Loucy (cell line): ENCODE results near the gene RAMACL.

ENCODE experiments used
- H2AFZ ChIP-seq: fragments of 200-600 bp; sonication (generic); 2 replicates; pipeline ENCODE4 v1.6.0; 2016; ENCODE audit warnings: antibody characterized with exemption, mild to moderate bottlenecking, low read length, moderate library complexity
- H3F3A ChIP-seq: fragments of 200-600 bp; 2 replicates; pipeline ENCODE4 v1.6.0; 2016; ENCODE audit warnings: antibody characterized with exemption, low read depth, mild to moderate bottlenecking
- H3K27me3 ChIP-seq: fragments of 200-600 bp; sonication (generic); 2 replicates; pipeline ENCODE4 v1.6.1; 2014; ENCODE audit warnings: low read length, mild to moderate bottlenecking; ENCODE audit not compliant: insufficient read depth, poor library complexity, severe bottlenecking
- H3K36me3 ChIP-seq: fragments of 200-600 bp; sonication (generic); 2 replicates; pipeline ENCODE4 v1.6.1; 2016; ENCODE audit warnings: low read length; ENCODE audit not compliant: insufficient read depth
- H3K4me1 ChIP-seq: fragments of 200-600 bp; sonication (generic); 2 replicates; pipeline ENCODE4 v1.5.1; 2014; ENCODE audit warnings: low read length, mild to moderate bottlenecking; ENCODE audit not compliant: insufficient read depth, poor library complexity, severe bottlenecking
- H3K4me2 ChIP-seq: fragments of 200-600 bp; sonication (generic); 2 replicates; pipeline ENCODE4 v1.6.0; 2014; ENCODE audit warnings: antibody characterized with exemption, low read length, low read depth, mild to moderate bottlenecking; ENCODE audit not compliant: poor library complexity, severe bottlenecking
- H3K4me3 ChIP-seq: fragments of 200-600 bp; sonication (generic); 2 replicates; pipeline ENCODE4 v1.5.1; 2014; ENCODE audit warnings: low read length, mild to moderate bottlenecking, mixed read lengths; ENCODE audit not compliant: poor library complexity, severe bottlenecking
- H3K79me2 ChIP-seq: fragments of 200-600 bp; sonication (generic); 2 replicates; pipeline ENCODE4 v1.6.1; 2014; ENCODE audit warnings: low read length; ENCODE audit not compliant: insufficient read depth
- H3K9ac ChIP-seq: fragments of 200-600 bp; sonication (generic); 2 replicates; pipeline ENCODE4 v1.6.0; 2014; ENCODE audit warnings: mild to moderate bottlenecking, low read depth, low read length, moderate library complexity; ENCODE audit not compliant: poor library complexity, severe bottlenecking
- H3K9me2 ChIP-seq: fragments of 200-600 bp; sonication (generic); replicated peaks from 2 replicates; pipeline ENCODE4 v1.6.1; 2016; ENCODE audit warnings: low read depth, low read length, mixed read lengths
- H3K9me3 ChIP-seq: fragments of 200-600 bp; sonication (generic); 2 replicates; pipeline ENCODE4 v1.6.1; 2014; ENCODE audit warnings: mild to moderate bottlenecking, antibody characterized with exemption, low read length, low read depth; ENCODE audit not compliant: insufficient read depth
- H4K20me1 ChIP-seq: fragments of 200-600 bp; sonication (generic); 2 replicates; pipeline ENCODE4 v1.6.0; 2014; ENCODE audit warnings: antibody characterized with exemption, low read length, mild to moderate bottlenecking; ENCODE audit not compliant: insufficient read depth, poor library complexity, severe bottlenecking
- CTCF ChIP-seq: fragments of 200-600 bp; sonication (generic); conservative IDR thresholded peaks from 2 replicates; pipeline ENCODE4 v1.5.1; 2014; ENCODE audit warnings: mild to moderate bottlenecking, antibody characterized with exemption, low read length
- EZH2phosphoT487 ChIP-seq: fragments of 200-600 bp; IDR thresholded peaks from 2 replicates; pipeline ENCODE4 v1.6.1; 2018; ENCODE audit warnings: antibody characterized with exemption, mild to moderate bottlenecking, moderate library complexity, borderline replicate concordance

The RAMACL gene

GRCh38 chr6:166562726-166563125, 23.8 kb downstream of the RAMACL start:
- Histone ChIP-seq H3F3A (no peaks in the 10 kb centered on the region), H2AFZ (no peak overlapping the region), H3K36me3 (no peaks in the 10 kb centered on the region), H4K20me1 (no peaks in the 10 kb centered on the region), H3K4me3 (no peak overlapping the region), H3K4me2 (no peak overlapping the region), H3K9me2 (no peaks in the 10 kb centered on the region), H3K9ac (no peak overlapping the region), H3K4me1 (no peaks in the 10 kb centered on the region), H3K9me3 (no peaks in the 10 kb centered on the region), H3K79me2 (no peaks in the 10 kb centered on the region), H3K27me3 (no peaks in the 10 kb centered on the region)
- TF ChIP-seq EZH2phosphoT487 (no peak), CTCF (no peak)

DNA sequence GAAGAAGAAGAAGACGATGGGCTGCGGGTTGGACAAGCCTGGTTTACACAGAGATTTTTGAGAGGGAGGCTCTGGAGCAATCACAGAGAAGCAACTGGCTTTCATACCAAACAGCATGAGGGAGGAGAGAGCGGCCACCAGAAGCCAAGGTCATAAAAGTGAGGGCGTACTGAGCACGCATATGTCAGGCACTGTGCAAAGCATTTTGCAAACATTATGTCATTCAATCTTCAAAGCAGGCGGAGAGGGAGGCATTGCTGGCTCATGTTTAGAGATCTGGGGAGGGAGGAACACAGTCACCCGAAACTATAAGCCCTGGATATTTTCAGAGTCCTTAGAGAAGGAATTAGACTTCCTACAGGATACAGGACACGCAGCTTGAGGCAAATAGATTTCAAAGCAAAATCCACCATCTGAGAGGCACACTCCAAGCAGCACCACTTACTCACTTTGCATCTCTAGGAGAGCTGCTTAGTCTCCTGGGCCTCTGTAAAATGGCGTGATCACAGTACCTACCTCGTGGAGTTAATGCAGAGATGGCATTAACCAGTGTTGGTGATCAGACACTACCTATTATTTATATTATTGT, 24.6 kb downstream of the RAMACL start:
- no peak overlapping the region for H3K4me2 ChIP-seq
- no peaks in the 10 kb centered on the region for H3K79me2 ChIP-seq
- no peaks in the 10 kb centered on the region for H3K27me3 ChIP-seq
- H3K36me3 ChIP-seq: no peaks in the 10 kb centered on the region
- no peak overlapping the region for H3K9ac ChIP-seq
- no peak for TF ChIP-seq EZH2phosphoT487
- TF ChIP-seq CTCF: no peak
- H3K9me2 ChIP-seq: no peaks in the 10 kb centered on the region
- H3K4me1 ChIP-seq: peaks cover 6% of the 10 kb centered on the region
- no peak overlapping the region for H3K4me3 ChIP-seq
- no peak overlapping the region for H2AFZ ChIP-seq
- no peaks in the 10 kb centered on the region for H3F3A ChIP-seq
- no peaks in the 10 kb centered on the region for H4K20me1 ChIP-seq
- no peaks in the 10 kb centered on the region for H3K9me3 ChIP-seq

DNA sequence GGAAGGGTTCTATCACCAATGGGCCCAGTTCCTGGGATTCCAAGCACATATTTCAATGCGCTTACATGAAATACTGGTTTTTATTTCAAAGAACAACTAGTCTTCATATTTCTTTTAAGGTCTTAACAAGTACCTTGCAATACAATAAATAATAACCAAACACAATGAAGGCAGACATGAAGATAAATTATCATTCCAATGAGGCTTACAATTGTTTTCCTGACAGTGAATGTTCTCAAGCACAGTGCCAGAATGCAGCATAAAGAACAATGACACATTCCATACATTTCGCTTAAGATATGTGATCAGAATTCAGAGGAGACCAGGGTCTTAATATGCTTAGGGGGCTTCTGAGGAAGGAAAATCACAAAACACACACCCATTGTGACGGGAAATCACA, 26.3 kb downstream of the RAMACL start:
- H3K79me2 ChIP-seq: no peaks in the 10 kb centered on the region
- H2AFZ ChIP-seq: no peak overlapping the region
- no peaks in the 10 kb centered on the region for H3F3A ChIP-seq
- no peaks in the 10 kb centered on the region for H3K9me3 ChIP-seq
- no peaks in the 10 kb centered on the region for H3K9me2 ChIP-seq
- H3K4me3 ChIP-seq: no peak overlapping the region
- H3K9ac ChIP-seq: no peak overlapping the region
- peaks cover 11% of the 10 kb centered on the region for H3K4me1 ChIP-seq
- no peaks in the 10 kb centered on the region for H3K36me3 ChIP-seq
- H4K20me1 ChIP-seq: no peaks in the 10 kb centered on the region
- TF ChIP-seq EZH2phosphoT487 (no peak), CTCF (no peak)
- no peaks in the 10 kb centered on the region for H3K27me3 ChIP-seq
- H3K4me2 ChIP-seq: no peak overlapping the region
